ENCODE results near the gene KRTAP5-2.

The KRTAP5-2 gene

DNA sequence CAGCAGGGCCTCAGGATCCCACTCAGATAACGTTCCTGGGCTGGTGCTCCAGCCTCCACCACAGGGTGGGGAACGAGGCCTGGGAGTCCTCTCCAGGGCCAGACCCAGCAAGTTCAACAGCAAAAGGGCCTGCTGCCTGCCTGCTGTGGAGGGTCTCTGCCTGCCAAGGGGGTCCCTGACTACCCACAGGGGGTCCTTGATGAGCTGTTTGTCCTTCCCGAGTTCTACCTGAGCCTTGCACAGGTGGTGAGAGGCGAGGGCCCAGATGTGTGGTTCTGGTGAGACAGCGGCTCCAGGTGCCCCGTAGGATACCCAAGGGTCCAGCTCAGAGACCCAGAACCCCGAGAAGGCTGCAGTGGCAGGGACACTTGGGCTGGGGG lies 30.4 kb downstream of the KRTAP5-2 start:
- TF ChIP-seq REST (IDR thresholded peaks at IDR 0.05; ENCODE audit: low read depth) (no peak), MAX (IDR thresholded peaks at IDR 0.05) (no peak), TAF1 (IDR thresholded peaks at IDR 0.05; ENCODE audit: low read depth) (no peak), TCF12 (IDR thresholded peaks at IDR 0.05; ENCODE audit: low read depth) (no peak), NFIC (IDR thresholded peaks at IDR 0.05) (no peak), ZBTB7A (IDR thresholded peaks at IDR 0.05; ENCODE audit: low read depth) (no peak), TEAD4 (IDR thresholded peaks at IDR 0.05) (no peak), EP300 (IDR thresholded peaks at IDR 0.05; ENCODE audit: borderline replicate concordance) (no peak), EGR1 (IDR thresholded peaks at IDR 0.05) (no peak), YY1 (IDR thresholded peaks at IDR 0.05; ENCODE audit: low read depth) (no peak)
- TF ChIP-seq, protein P1, sequence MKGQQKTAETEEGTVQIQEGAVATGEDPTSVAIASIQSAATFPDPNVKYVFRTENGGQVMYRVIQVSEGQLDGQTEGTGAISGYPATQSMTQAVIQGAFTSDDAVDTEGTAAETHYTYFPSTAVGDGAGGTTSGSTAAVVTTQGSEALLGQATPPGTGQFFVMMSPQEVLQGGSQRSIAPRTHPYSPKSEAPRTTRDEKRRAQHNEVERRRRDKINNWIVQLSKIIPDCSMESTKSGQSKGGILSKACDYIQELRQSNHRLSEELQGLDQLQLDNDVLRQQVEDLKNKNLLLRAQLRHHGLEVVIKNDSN (IDR thresholded peaks at IDR 0.05): no peak

DNA sequence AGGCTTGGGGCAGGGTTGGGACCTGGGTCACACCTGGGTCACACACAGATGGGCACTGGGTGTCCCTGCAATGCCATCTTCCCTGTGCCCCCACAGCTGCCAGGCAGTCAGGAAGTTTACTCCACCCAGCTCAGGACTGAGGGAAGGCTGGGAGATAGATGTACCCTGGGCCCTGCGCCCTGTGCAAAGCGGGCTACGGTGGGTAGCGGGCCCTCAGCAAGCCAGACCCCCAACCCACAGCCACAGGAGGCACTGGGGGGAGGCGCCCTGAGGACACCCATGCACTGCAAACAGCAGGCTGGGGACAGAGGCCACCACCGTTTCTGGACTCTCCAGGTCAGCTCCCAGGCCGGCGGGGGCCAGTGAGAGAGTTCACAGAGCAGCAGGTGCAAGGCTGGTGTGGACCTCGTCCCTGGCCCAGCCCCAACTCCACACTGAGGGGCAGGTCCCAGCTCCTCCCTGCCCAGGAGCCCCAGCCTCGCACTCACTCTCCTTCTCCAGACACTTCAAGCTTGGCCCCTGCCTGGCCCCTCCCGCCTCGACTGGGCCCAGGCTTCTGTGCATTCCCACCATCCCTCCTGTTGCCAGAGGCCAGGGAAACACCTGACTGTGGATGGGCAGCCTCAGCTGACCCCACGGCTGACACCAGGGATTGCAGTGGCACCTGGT lies 30.9 kb downstream of the KRTAP5-2 start:
- TF ChIP-seq RAD21 (IDR thresholded peaks at IDR 0.05; ENCODE audit: low read depth) (no peak), NFIC (IDR thresholded peaks at IDR 0.05) (no peak), MAX (IDR thresholded peaks at IDR 0.05) (no peak), TEAD4 (IDR thresholded peaks at IDR 0.05) (no peak), CEBPB (IDR thresholded peaks at IDR 0.05) (no peak)

DNA sequence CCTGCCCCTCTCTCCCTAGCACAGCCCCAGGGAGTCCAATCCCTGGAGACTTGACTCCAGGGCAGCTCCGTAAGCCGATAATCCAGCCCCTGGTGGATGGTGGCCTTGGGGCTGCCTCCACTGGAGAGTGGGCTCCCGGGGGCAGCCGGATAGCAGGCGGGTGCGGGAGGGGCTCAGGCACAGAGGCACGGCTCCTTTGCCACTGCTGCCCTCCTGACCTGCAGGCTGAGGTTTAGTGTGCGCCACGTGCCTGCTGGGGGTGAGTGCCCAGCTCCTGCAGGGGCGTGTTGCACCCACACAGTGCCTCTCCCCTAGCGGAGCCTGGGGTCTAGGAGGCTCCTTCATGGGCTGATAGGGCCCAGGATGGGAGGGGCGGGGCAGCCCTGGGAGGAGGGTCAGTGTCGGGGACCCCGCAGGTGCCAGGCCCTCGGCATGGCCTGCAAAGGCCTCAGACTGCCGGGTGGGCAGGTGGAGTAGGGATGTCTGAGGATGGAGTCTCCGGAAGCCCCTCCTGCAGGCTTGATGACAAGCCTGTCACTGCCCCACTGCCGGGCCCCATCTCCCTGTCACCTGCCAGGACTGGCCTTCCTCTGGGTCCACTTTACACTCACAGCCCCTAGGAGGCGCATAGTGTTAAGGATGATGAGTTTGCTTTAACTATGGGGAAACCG lies 31.6 kb downstream of the KRTAP5-2 start:
- TF ChIP-seq, protein P1 (IDR thresholded peaks at IDR 0.05): no peak

GRCh38 chr11:1565904-1566247 lies 32.2 kb downstream of the KRTAP5-2 start:
- TF ChIP-seq NFIC (IDR thresholded peaks at IDR 0.05): no peak
- TF ChIP-seq TAF1 (IDR thresholded peaks at IDR 0.05; ENCODE audit: low read depth): no peak
- no peak for TF ChIP-seq YY1 (IDR thresholded peaks at IDR 0.05; ENCODE audit: low read depth)
- no peak for TF ChIP-seq FOXM1 (IDR thresholded peaks at IDR 0.05; ENCODE audit: borderline replicate concordance, low read depth)
- TF ChIP-seq TEAD4 (IDR thresholded peaks at IDR 0.05): no peak
- no peak for TF ChIP-seq EGR1 (IDR thresholded peaks at IDR 0.05)
- no peak for TF ChIP-seq TCF12 (IDR thresholded peaks at IDR 0.05; ENCODE audit: low read depth)
- no peak for TF ChIP-seq CEBPB (IDR thresholded peaks at IDR 0.05)
- no peak for TF ChIP-seq MAX (IDR thresholded peaks at IDR 0.05)
- TF ChIP-seq, protein P1 (IDR thresholded peaks at IDR 0.05): no peak
- no peak for TF ChIP-seq REST (IDR thresholded peaks at IDR 0.05; ENCODE audit: low read depth)
- TF ChIP-seq ZBTB7A (IDR thresholded peaks at IDR 0.05; ENCODE audit: low read depth): no peak
- no peak for TF ChIP-seq CREB1 (IDR thresholded peaks at IDR 0.05; ENCODE audit: low read depth)
- no peak for TF ChIP-seq RAD21 (IDR thresholded peaks at IDR 0.05; ENCODE audit: low read depth)
- TF ChIP-seq EP300 (IDR thresholded peaks at IDR 0.05; ENCODE audit: borderline replicate concordance): no peak

DNA sequence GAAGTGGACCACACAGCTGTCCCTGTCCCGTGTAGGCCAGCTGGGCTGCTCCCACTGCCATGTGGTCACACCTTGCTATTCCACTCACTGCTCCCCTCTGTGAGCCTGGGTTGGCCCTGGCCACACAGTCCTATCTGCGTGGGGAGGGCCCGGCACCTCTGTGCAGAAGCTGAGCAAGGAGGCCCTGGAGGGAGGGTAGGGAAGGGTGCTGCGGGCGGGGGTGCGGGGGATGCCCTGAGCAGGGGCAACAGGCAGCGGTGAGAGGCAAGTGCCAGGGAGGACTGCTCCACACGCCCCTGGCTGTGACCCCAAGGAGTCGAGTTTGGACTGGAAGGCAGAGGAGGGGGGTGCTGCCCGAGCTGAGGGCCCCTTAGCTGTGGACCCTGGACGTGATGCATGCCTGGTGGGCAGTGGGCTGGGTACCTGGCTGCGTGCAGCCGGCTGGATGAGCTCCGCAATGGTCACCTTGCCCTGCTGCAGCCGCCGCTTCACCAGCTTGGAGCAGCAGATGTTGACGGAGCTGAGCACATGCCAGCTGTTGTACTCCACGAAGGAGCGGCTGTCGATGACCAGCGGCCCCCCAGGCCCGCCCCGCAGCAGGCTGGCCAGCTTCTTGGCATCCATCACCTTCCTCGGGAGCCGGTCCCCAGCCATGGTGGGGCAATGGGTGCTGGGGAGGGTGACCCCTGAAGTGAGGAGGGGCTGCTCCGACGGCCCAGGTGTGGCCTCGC lies 32.8 kb downstream of the KRTAP5-2 start:
- TF ChIP-seq TCF12 (IDR thresholded peaks at IDR 0.05; ENCODE audit: low read depth): no peak
- no peak for TF ChIP-seq ZBTB7A (IDR thresholded peaks at IDR 0.05; ENCODE audit: low read depth)
- no peak for TF ChIP-seq YY1 (IDR thresholded peaks at IDR 0.05; ENCODE audit: low read depth)
- TF ChIP-seq, protein P1 (IDR thresholded peaks at IDR 0.05): no peak
- TF ChIP-seq TEAD4 (IDR thresholded peaks at IDR 0.05): no peak
- no peak for TF ChIP-seq MAX (IDR thresholded peaks at IDR 0.05)
- TF ChIP-seq RAD21 (IDR thresholded peaks at IDR 0.05; ENCODE audit: low read depth): no peak
- no peak for TF ChIP-seq CEBPB (IDR thresholded peaks at IDR 0.05)
- no peak for TF ChIP-seq NFIC (IDR thresholded peaks at IDR 0.05)
- TF ChIP-seq FOXM1 (IDR thresholded peaks at IDR 0.05; ENCODE audit: borderline replicate concordance, low read depth): no peak
- TF ChIP-seq EGR1 (IDR thresholded peaks at IDR 0.05): no peak
- TF ChIP-seq REST (IDR thresholded peaks at IDR 0.05; ENCODE audit: low read depth): no peak
- no peak for TF ChIP-seq CREB1 (IDR thresholded peaks at IDR 0.05; ENCODE audit: low read depth)
- TF ChIP-seq TAF1 (IDR thresholded peaks at IDR 0.05; ENCODE audit: low read depth): no peak
- TF ChIP-seq EP300 (IDR thresholded peaks at IDR 0.05; ENCODE audit: borderline replicate concordance): no peak
